Measurements from ENCODE around the gene C16orf89.
A peak's percentile ranks its signal among the peaks of the same experiment; 100 is the strongest.
"Not testable (repeated sequence)": the region's sequence is repeated elsewhere in the genome, so short reads cannot be mapped to it uniquely, and the experiment has no call there.

Gene C16orf89

GRCh38 chr16:5065813-5066212 lies at the start of gene C16orf89:
Gene C16orf89 (minus strand): TSS chr16:5065956. CDS start chr16:5065908, 48 bp downstream.
- no peak for DNase-seq (ENCODE audit: low read depth)

GRCh38 chr16:5110933-5111332 lies 45.2 kb upstream of the C16orf89 start:
- DNase-seq (ENCODE audit: low read depth): not testable (repeated sequence)

- DNase-seq (ENCODE audit: low read depth): no peak
These were observed 42.9 kb upstream of the C16orf89 start for GRCh38 chr16:5108505-5109158.

- DNase-seq (ENCODE audit: low read depth): not testable (repeated sequence)
These were observed 39.3 kb upstream of the C16orf89 start for GRCh38 chr16:5105039-5105438.

GRCh38 chr16:5103296-5104032 lies 37.7 kb upstream of the C16orf89 start:
- DNase-seq (ENCODE audit: low read depth): not testable (repeated sequence)

GRCh38 chr16:5099174-5099573 lies 33.4 kb upstream of the C16orf89 start:
- not testable (repeated sequence) for DNase-seq (ENCODE audit: low read depth)

GRCh38 chr16:5098221-5099159 lies 32.7 kb upstream of the C16orf89 start:
- peak; percentile 18 for DNase-seq (ENCODE audit: low read depth)

- peak; percentile 99 for DNase-seq (ENCODE audit: low read depth)
These were observed 31.9 kb upstream of the C16orf89 start, which contains the start of gene EEF2KMT for GRCh38 chr16:5097470-5098220. Gene EEF2KMT (minus strand): TSS chr16:5097795. CDS start chr16:5097739, 56 bp downstream.

GRCh38 chr16:5097061-5097469 lies 31.3 kb upstream of the C16orf89 start:
- not testable (repeated sequence) for DNase-seq (ENCODE audit: low read depth)

- not testable (repeated sequence) for DNase-seq (ENCODE audit: low read depth)
These were observed 30.8 kb upstream of the C16orf89 start for GRCh38 chr16:5096437-5097060.

- DNase-seq (ENCODE audit: low read depth): not testable (repeated sequence)
These were observed 29.5 kb upstream of the C16orf89 start for GRCh38 chr16:5095145-5095830.

- not testable (repeated sequence) for DNase-seq (ENCODE audit: low read depth)
These were observed 28.0 kb upstream of the C16orf89 start for GRCh38 chr16:5093746-5094145.

- DNase-seq (ENCODE audit: low read depth): not testable (repeated sequence)
These were observed 27.3 kb upstream of the C16orf89 start for GRCh38 chr16:5093081-5093480.

- DNase-seq (ENCODE audit: low read depth): not testable (repeated sequence)
These were observed 24.8 kb upstream of the C16orf89 start for GRCh38 chr16:5090592-5090991.

- not testable (repeated sequence) for DNase-seq (ENCODE audit: low read depth)
These were observed 24.3 kb upstream of the C16orf89 start for GRCh38 chr16:5089911-5090555.

- DNase-seq (ENCODE audit: low read depth): not testable (repeated sequence)
These were observed 23.2 kb upstream of the C16orf89 start for GRCh38 chr16:5088936-5089335.

GRCh38 chr16:5088086-5088790 lies 22.5 kb upstream of the C16orf89 start:
- not testable (repeated sequence) for DNase-seq (ENCODE audit: low read depth)

GRCh38 chr16:5085716-5086115 lies 20.0 kb upstream of the C16orf89 start:
- DNase-seq (ENCODE audit: low read depth): not testable (repeated sequence)

GRCh38 chr16:5084802-5085201 lies 19.0 kb upstream of the C16orf89 start:
- DNase-seq (ENCODE audit: low read depth): not testable (repeated sequence)

All from stromal cell of bone marrow (primary cell).